Esophagus mucosa (tissue), 1 donor: ENCODE measurements around the gene PARVA. TPM values are rescaled to one million over a fixed set of nuclear protein-coding genes. Genes with fewer than 3 reads are reported as not detected.
A peak's percentile ranks its signal among the peaks of the same experiment; 100 is the strongest.
"Not testable (repeated sequence)": the region's sequence is repeated elsewhere in the genome, so short reads cannot be mapped to it uniquely, and the experiment has no call there.

Source experiments
- ATAC-seq: fragments of 200-7000 bp; cut with Tn5 transposase; one replicate; pipeline ENCODE4 v1.9.1; 2020
- total RNA-seq: library from RNA; stranded (reverse); gene quantifications from one replicate; pipeline ENCODE4 v1.2.4, GENCODE V29; 2023
- donor health status: DM: yes; HTN: yes; CAD: no.

Gene PARVA
- total RNA-seq = 28.9 TPM

GRCh38 chr11:12377106-12377823 is at the start of gene PARVA:
Gene PARVA, plus strand, starts transcription at chr11:12377571. Its CDS starts 77 bp downstream, at chr11:12377648.
- ATAC-seq = peak; percentile 59

DNA sequence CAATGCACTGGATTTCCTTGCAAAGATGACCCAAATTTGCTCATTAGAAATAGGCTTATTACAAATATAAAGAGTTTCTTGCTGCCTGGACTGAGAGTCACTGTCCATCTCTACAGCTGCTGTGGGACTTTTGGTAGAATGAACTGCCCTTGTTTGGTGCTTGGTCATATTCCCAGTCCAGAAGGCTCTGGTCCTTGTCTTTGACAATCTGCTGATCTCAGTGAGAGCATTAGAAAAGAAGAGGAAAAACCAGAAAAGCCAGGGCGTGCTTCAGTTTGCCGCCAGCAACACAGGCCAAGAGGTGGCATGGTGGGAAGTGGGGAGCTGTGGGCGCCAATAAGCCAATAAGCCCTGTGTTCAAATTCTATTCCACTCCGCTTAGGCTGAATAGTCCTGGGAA is 48.2 kb upstream of the PARVA start:
- ATAC-seq = no peak

- no peak for ATAC-seq
These were observed 47.6 kb upstream of the PARVA start for GRCh38 chr11:12329797-12330196.

DNA sequence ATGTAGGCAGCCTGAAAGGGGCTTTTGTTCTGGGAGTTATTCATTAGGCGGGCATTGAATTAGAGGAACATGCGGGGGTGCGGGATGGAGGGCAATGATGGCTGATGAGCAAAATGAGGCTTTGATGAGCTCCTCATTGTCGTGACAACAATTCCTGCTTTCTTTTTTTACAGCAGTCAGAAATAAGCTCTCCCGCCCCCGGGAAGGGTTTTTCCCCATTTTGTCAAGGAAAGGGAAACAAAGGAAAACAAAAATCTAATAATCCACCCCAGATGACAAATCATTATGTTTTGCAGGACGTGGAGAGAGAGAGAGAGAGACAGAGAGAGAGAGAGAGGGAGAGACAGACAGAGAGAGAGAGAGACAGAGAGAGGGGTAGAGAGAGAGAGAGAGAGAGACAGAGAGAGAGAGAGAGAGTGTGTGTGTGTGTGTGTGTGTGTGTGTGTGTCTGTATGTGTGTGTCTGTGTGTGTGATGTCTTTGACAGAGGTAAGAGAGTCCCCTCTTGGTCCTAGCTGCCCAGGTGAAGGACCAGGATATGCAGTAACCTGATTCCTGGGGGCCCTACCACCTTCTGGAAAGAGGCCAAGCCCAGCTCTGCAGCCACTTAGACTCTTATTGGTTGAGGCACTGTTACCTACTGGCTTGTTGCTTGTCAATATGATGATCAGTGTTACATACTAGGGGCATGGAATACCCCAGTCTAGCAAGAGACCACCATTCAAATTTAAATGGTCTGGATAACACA is 46.7 kb upstream of the PARVA start:
- no peak for ATAC-seq

- ATAC-seq = peak; percentile 65
These were observed 46.0 kb upstream of the PARVA start for GRCh38 chr11:12331239-12331874.

DNA sequence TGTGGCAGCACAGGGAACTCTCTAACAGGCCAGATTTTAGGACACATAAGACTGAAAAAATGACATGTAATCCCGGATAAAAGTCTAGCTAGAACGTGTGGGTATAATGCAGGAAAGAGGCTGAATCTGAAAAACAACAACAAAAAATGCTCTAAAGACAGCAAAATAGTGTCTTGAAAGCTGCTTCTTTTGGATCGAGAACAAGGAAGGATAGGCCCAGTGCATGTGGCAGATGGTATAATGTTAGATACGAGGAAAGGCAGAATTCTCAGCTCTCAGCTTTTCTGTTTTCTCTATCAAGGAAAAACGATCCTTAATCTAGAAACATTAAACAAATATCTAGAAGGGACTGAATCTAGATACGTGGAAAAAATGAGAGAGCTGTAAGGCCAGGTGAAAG is 33.8 kb upstream of the PARVA start:
- no peak for ATAC-seq

DNA sequence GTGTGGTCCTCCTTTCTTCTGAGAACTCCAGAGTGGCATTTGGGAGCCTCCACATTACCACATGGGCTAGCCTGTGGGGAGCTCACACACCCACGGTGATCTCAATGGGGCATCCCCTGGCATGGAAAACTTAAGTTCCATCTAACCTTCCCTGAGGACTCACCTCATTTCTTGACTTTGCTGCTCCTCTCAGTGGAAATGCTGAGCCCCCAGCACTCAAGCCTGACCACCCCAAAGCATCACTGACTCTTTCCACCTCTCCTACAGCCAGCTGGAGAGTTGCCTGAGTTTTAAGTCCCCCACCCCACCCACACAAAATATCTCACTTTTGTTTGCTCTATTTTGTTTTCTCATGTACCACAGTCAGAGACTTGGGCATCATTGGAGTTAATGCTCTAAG is 23.8 kb upstream of the PARVA start:
- no peak for ATAC-seq

DNA sequence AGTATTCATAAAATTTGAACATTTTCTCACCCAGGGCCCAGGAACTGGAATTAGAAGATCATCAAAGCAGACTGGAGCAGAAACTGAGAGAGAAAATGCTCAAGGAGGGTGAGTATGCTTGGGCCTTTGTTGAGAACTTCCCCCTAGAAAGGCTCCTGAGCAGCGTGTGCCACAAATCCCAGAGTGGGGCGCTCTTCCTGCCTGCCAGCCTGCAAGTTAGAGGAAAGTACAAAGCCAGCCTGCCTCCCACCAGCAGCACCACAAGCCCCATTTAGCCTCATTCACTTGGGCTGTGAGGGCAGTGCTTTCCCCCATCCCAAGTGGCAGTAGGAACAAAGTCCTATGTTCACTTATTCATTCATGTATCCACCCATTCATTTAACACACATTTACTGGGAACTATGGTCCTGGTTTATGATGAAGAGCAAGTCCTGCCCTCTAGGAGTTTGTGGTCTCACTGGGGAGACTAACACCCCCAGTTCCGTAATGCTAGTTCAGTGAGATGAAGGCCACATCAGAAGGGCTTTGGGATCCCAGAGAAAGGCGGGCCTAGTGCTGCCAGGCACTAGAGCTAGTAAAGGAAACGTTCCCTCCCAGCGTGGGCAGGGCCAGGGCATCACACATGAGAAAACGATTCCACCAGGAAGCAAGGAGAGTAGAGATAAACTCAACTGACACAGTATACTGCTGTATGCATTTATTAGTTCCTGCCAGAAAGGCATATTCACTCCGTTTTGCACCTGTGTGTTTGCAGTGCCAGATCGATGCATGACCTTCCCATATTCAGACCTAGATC is 22.4 kb upstream of the PARVA start:
- no peak for ATAC-seq

DNA sequence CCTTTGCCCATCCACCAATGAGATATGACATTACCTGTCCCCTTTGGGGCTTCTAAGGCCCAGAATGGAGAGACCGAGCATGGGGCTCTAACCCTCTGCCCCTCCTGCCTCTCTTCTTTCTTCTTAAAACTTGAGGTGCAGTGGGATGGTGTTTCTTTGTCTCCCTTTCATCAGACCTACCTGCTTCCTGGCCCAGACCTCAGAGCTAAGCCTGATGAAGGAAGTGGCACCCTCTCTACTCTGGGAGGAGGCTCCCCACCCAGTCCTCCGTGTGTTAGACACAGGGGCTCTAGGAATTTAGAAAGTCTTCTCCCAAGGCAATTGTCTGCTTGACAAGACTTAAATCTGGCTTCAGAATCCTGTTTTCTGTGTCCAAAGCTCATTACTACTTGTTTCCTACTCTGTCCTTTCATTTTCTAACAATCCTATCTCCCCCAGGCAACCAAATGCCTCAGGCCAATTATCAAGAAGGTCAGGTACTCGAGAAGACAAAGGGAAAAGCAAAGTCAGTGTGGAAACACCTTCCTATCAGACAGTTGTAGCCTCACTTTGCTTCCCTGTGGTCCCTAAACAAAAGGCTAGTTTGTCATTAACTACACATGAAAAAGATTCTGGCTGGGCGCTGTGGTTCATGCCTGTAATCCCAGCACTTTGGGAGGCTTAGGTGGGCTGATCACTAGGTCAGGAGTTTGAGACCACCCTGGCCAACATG is 20.3 kb upstream of the PARVA start:
- ATAC-seq = no peak

GRCh38 chr11:12357697-12358096 is 19.7 kb upstream of the PARVA start:
- not testable (repeated sequence) for ATAC-seq

GRCh38 chr11:12358302-12359188 is 18.8 kb upstream of the PARVA start:
- no peak for ATAC-seq

GRCh38 chr11:12359761-12360160 is 17.6 kb upstream of the PARVA start:
- ATAC-seq = no peak

GRCh38 chr11:12361682-12362081 is 15.7 kb upstream of the PARVA start:
- no peak for ATAC-seq

DNA sequence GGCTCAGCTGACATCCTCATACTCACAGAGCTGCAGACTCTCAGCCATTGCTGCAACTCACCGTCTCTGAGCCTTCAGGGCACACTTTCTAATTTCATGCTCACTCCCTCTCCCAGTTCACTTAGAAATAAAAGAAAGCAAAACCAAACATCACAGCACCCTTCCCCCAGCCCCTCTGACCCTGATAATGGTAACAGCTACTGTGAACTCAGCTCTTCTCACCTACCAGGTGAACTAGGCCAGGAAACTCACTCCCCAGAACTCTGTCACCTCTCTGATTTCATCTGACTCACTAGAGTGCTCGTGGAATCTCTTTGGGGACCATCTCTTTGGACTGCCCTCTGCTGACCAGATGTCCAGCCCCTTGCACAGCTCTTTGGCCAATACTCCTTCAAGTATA is 14.5 kb upstream of the PARVA start:
- ATAC-seq = no peak

DNA sequence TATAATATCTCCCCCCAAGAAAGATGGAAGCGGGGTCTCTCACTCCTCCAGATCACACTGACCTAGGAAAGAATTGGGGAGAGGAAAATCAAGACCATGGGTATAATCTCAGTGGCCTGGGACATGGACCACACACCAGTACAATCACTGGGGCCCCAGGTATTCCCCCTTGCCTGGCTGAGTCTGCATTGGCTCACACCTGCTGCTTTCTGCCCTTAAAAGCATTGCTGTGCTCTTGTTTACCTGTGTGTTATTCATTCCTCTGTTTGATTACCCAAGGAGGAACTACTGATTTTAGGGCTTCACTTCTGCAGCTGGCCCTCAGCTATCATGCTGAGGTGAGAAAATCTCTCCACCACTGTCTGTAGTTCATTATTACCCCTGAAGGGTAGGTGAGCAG is 14.0 kb upstream of the PARVA start:
- ATAC-seq = no peak

DNA sequence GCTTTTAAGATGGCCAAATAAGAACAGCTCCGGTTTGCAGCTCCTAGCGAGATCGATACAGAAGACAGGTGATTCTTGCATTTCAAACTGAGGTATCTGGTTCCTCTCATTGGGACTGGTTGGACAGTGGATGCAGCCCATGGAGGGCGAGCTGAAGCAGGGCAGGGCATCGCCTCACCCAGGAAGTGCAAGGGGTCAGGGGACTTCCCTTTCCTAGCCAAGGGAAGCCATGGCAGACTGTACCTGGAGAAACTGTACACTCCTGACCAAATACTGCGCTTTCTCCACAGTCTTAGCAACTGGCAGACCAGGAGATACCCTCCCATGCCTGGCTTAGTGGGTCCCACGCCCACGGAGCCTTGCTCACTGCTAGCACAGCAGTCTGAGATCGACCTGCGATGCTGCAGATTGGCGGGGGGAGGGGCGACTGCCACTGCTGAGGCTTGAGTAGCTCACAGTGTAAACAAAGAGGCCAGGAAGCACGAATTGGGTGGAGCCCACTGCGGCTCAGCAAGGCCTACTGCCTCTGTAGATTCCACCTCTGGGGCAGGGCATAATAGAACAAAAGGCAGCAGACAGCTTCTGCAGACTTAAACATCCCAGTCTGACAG is 11.3 kb upstream of the PARVA start:
- ATAC-seq = not testable (repeated sequence)

DNA sequence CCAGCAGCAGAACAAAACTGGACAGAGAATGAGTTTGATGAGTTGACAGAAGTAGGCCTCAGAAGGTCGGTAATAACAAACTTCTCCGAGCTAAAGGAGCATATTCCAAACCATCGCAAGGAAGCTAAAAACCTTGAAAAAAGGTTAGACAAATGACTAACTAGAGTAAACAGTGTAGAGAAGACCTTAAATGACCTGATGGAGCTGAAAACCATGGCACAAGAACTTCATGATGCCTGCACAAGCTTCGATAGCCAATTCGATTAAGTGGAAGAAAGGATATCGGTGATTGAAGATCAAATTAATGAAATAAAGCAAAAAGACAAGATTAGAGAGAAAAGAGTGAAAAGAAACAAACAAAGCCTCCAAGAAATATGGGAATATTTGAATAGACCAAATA is 10.3 kb upstream of the PARVA start:
- not testable (repeated sequence) for ATAC-seq

DNA sequence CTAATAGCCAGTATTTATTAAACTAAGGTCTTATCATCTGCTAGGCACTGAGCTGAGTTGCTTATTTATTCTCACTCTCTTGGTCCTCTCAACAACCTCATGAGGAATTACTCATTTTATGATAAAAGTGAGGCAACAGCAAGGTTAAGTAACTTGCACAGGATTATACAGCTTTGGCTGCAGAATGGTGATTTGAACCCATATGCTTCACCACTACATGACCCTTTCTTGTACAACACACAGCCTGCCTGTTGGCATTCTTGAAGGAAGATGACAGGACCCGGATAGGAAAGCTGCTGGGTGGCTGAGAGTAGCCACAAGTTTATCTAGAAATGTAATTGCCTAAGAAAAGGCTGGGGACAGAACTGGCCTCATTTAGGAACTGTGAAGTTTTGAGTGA is 5.3 kb upstream of the PARVA start:
- ATAC-seq = no peak

- no peak for ATAC-seq
These were observed 1.7 kb upstream of the PARVA start for GRCh38 chr11:12375720-12376119.

DNA sequence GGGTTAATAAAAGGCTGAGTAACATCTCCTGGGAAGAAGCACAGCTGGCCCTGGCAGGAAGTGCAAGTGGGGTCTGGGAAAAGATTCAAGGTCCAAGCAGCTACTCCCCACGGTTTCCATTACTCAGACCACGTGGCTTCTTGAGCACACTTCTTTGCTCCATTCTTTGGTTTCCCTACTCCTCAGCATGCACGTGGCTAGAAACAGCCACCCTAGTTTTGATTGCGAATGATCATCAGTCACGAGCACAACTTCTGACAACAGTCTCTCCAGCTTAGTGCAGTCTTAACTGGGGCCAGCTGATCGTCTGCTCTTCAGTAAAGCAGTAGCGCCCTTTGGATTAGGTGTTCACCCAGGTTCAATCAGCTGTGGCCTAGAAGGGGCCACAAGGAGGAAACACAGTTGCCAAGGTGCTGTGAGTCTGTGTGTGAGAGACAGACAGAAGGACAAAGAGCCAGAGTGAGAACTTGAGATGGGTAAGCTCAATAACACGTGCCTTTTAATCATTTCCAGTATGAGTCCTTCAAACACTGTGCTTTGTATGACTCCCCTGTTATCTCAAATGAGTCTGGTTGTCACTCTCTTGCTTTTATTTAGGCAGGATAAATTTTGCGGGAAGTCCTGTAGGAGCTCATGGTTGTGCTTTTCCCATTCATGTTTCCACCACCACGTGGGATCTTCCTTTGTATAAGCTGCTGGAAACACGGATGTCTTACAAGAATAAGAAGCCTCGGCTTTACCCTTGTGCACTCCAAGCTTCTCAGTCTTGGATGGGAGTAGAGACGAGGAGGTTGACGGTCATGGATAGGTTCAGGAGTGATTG is 901 bp upstream of the PARVA start:
- ATAC-seq = no peak
